SH-SY5Y (cell line): Measurements from ENCODE around the gene GABPA.

Experiments used
- GATA2 ChIP-seq: IDR thresholded peaks from 2 replicates; pipeline ENCODE4 v1.6.1; 2011; ENCODE audit warnings: mild to moderate bottlenecking, low read depth, low read length
- GATA3 ChIP-seq: IDR thresholded peaks from 2 replicates; pipeline ENCODE4 v1.6.1; 2011; ENCODE audit warnings: low read depth, mild to moderate bottlenecking, low read length, moderate library complexity

- TF ChIP-seq GATA2: no peak
- TF ChIP-seq GATA3: no peak
Observed at GRCh38 chr21:25717491-25718147, 17.2 kb upstream of the GABPA start.
